ENCODE results near the gene EFNB3.

Gene EFNB3

DNA sequence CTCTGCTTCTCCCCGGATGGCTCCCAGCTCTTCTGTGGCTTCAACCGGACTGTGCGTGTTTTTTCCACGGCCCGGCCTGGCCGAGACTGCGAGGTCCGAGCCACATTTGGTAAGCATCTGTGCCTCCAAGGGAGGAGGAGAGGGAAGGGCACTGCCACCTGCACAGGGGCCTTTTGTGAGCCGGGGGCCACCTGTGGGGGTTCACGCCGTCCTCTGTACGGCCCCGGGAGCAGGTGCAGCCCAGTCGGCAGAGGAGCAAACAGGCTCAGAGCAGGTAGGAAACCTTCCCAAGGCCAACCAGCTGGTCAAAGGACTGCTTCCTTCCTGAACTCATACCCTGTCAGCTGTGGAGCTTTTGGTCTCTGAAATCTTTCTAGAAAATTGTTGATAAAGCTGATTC, 3.3 kb upstream of the EFNB3 start:
- no peak for DNase-seq

DNA sequence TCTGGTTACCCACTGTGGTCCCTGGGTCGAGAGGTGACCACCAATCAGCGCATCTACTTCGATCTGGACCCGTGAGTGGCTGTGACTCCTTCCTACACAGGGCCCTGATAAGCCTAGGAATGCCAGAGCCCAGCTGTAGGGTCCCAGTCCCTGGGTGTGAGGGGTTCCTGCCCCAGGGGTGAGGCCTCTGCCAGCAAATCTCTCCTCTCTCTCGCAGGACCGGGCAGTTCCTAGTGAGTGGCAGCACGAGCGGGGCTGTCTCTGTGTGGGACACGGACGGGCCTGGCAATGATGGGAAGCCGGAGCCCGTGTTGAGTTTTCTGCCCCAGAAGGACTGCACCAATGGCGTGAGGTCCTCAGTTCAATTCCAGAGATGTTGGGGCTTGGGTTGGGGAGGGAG, 2.2 kb upstream of the EFNB3 start:
- no peak for DNase-seq

DNA sequence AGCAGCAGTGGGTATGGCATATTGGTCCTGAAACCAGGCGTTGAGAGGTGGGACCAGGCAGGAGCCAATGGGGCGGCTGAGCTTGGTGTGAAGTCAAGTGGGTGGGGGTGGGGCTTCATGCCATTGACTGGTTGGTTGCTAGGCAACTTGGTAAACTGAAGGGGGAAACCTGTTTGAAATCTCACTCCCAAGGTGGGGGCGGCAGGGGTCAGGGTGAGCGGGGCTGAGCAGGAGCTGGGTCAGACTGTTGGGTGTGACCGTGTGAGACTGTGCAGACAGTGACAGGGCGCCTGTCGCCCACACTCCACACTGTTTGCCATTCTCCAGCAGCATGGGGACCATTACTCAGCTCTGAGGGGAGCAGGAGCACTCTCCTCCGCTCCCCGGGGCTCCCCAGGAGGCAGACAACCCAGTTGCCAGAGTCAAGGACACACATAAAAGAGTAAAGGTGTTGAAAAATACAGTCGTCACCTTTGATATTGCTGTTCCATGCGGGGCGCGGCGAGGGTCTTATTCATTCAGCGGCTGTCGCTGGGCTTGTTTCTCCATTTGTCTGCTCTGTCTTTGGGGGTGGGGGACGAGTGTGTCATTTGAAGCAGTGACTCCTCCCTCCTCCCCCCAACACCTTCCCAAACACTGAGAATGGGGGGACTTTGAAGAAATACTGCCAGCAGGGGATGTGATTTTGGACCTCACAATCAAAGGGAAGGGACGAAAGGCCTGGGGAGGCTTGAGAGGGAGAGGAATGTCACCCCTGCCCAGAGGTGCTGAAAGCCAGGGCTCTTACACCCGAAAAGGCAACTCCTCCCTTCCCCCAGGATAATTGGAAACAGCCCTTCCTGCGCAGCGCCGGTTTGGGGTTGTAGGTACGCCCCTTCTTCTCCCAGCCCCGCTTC, 1.2 kb upstream of the EFNB3 start:
- DNase-seq = no peak

DNA sequence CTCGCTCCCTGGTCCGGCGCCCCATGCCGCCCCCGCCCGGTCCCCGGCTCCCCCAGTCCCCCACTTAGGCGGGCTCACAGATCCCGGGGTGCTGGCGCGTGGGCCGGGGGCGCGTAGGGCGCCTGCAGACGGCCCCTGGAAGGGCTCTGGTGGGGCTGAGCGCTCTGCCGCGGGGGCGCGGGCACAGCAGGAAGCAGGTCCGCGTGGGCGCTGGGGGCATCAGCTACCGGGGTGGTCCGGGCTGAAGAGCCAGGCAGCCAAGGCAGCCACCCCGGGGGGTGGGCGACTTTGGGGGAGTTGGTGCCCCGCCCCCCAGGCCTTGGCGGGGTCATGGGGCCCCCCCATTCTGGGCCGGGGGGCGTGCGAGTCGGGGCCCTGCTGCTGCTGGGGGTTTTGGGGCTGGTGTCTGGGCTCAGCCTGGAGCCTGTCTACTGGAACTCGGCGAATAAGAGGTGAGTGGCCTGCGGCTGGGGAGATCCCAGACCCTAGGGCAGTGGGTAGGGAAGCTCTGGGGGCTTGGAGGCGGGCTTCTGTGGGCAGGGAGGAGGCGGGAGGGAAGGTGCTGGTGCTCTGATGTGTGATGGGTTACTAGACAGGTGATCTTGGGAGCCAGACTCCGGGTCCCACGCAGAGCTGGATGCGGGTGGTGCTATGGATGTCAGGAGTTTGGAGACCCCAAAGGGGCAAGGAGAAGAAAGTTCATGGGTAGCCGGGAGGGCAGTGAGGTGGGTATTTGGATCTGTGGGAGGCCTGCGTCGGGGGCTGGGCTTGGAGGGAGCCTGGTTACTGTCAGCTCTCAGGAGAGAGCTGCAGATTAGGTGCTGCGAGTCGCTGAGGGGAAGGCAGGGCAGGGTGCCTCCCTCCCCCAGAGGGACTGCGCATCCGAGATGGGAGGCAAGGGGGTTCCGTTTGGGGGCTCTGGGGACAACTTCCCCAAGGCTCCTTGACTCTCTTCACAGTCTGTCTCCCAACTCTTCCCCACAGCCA, 560 bp downstream of the EFNB3 start:
- no peak for DNase-seq

DNA sequence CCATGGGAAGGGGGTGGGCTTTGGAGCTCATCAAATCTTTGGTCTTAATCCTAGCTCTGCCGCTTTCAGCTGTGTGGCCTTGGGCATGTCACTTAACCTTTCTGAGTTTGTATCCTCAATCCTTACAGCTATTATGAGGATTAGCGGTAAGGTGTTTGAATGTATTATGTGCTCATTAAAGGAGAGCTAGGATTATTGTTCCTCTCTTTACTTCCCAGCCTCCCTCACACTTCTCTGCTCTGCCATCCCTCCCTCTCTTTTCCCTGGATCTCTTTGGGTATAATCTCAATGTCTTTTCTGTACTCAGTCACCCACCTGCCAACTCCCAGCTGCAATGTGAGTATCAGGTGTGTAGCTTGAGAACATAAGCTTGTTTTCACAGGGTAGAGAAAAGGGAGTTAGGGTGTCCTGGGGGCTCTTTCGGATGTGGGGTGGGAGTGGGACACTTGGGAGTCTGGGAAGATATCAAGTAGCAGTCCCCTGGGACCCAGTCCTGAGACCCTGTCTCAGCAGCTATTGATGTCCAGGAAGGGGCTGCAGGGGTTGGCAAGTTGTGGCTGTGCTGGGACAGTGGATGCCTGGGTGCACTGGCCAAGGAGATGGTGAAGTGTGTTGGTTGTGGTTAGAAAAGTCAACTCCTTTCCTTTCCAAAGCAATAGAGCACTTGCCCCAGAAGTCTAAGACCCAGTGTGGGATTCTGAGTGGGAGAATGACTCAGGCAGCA, 1.8 kb downstream of the EFNB3 start:
- no peak for DNase-seq

DNA sequence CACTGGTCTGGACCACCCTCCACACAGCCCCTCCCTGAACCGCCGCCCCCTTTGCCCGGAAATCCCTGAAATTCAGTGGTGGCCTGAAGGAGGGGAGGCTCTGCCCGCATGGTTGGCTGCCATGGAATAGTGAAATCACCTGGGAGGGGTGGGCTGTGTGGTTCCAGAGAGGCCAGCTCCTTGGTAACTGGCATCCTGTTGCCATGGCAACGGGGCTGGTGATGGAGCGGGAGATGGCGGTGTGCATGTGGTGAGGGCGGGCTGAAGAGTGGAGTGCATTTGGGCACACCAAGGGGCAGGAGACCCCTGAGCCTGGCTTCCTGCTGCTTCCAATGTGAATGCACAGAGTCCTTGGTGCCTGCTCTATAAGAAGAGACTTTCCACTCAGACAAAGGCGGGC, 2.4 kb downstream of the EFNB3 start:
- DNase-seq = no peak

DNA sequence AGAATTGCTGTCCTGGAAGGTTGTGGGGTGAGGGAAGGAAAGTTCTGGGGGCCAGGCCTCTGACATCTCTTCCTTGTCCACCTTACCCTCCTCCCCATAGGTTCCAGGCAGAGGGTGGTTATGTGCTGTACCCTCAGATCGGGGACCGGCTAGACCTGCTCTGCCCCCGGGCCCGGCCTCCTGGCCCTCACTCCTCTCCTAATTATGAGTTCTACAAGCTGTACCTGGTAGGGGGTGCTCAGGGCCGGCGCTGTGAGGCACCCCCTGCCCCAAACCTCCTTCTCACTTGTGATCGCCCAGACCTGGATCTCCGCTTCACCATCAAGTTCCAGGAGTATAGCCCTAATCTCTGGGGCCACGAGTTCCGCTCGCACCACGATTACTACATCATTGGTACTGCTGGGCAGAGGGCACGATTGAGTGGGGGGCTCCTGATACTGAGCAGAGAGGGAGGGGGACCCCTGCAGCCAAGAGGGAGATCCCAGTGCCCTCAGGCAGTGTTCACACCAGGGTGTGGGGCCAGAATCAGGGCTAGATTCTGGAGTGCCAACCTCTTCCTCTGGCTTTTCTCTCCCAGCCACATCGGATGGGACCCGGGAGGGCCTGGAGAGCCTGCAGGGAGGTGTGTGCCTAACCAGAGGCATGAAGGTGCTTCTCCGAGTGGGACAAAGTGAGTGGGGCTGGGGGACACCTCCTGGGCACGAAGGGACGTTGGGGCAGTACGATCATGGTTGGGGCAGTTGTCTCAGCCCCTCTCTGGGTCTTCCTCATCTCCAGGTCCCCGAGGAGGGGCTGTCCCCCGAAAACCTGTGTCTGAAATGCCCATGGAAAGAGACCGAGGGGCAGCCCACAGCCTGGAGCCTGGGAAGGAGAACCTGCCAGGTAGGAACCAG, 3.1 kb downstream of the EFNB3 start:
- DNase-seq = no peak

DNA sequence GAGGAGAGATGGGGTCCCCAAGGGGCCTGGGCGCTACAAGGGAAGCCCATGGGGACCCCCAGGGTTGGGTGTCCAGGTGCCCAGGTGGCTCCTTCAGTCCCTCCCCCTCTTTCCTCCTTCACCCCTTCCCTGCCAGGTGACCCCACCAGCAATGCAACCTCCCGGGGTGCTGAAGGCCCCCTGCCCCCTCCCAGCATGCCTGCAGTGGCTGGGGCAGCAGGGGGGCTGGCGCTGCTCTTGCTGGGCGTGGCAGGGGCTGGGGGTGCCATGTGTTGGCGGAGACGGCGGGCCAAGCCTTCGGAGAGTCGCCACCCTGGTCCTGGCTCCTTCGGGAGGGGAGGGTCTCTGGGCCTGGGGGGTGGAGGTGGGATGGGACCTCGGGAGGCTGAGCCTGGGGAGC, 4.0 kb downstream of the EFNB3 start:
- no peak for DNase-seq

DNA sequence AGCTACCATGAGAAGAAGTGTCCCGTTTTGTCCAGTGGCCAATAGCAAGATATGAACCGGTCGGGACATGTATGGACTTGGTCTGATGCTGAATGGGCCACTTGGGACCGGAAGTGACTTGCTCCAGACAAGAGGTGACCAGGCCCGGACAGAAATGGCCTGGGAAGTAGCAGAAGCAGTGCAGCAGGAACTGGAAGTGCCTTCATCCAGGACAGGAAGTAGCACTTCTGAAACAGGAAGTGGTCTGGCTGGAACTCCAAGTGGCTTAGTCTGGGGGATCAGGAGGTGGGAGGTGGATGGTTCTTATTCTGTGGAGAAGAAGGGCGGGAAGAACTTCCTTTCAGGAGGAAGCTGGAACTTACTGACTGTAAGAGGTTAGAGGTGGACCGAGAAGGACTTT, 5.3 kb downstream of the EFNB3 start:
- no peak for DNase-seq

DNA sequence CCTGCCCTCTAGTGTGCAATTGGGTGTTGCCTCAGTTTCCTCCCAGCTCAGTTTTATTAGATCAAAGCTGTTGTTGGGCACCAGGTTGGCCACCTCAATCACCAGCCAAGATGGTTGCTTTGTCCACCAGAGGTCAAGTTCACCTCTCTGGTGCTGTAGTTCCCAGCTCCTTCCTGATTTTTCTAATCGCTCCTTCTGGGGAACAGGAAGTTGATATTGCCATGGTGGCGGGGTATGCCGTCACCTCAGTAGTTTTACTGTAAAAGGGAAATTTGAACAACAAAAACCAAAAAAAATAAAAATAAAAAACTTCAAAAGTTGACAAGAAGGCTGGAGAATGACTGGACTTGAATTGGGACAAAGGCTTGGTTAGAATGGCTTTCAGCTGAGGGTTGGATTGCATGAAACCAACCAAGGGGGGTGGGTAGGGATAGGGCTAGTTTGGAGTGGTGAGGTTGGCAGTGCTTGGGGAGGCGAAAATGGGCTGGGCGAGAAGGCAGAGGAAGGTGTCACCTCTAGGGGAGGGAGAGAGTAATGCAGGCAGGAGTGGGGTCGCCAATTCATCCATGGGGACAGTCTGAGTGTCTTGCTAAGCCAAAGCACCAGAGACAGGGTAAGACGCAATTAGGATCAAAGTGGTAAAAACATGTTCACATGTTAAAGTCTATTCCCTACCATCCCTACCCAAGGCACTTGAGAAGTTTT, 6.2 kb downstream of the EFNB3 start:
- DNase-seq = no peak

DNA sequence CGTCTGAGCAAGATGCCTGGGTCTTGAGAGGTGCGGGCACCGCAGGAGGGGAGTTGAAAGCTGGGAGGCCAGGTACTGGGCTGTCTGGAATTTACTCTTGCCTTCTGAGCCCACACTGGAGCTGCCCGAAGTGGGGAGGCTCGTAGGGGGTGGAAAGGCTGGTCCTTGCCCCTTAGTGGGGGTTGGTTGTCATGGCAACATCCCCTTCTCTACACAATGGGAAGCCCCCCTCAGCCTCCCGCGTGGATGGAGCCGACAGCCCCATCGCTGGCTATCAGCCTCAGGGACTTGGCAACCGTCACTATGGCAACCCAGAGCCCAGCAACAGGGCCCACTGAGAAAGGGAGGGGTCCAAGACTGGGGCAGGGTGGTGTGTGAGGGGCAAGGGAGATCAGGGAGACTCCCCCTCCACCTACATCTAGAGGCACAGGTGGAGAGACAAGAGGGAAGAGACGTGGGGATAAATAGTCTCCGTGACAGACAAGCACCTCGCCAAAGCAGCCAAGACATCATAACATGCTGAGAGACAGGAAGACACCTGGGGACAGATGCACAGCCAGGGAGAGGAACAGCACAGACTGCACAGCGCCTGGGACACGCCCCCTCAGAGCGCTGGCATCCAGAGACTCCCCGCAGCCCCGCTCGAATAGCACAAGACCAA, 7.2 kb downstream of the EFNB3 start:
- DNase-seq = no peak

DNA sequence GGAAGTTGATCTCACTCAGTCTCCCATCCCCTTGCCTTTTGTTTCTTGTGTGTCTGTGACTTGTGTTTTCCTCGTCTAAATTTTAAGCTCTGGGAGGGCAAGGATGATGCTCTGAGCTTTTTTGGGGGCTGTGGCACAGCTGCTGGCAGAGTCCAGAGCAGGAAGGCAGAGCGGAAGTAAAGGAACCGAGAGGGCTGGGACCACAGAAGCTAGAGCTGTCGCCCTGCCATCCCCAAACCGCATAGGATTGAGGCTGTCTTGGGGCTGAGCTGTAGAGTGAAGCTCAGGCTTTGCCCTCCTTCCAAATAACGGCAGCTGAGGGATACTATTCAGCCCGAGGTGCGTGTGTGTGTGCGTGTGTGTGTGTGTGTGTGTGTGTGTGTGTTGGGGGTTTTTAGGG, 8.8 kb downstream of the EFNB3 start:
- DNase-seq = no peak

DNA sequence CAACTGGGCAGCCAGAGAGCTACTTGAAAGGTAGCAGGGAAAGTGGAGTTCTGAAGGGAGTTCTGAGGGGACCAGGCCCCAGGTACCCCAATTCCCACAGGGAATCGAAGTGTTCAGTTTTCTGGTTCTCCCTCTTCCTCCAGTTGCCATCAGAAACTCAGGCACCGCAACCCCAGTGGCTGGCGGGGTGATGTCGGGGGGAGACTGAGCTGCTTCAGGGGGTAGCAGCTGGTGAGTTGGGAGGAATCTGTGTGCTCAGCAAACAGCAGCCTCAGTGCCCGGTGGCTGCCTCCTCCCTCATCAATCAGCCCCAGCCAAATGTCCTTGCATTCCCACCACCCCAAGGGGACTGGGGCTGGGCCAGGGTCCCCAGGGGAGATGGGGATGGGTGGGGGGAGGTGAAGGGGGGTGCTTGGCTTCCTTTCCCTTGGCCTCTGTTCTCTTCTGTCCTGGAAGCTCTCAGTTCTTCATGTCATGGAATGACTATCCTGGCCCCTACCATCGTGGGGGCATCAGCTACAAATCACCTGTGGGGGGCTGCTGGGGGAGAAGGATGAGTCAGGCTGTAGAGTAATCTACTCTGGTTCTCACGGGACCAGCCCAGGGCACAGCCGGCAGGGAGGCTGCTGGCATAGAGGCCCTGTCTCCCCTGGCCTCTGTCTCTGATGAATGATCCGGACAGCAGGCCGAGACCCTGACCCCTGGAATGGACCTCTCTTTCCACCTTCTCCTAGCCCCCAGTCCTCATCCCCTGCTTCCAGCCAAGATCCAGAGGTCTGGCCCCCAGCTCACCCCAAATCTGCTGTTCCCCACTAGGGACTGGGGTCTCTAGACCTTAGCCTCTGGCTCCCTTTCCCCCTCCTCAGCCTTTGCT, 10.0 kb downstream of the EFNB3 start:
- DNase-seq = no peak

DNA sequence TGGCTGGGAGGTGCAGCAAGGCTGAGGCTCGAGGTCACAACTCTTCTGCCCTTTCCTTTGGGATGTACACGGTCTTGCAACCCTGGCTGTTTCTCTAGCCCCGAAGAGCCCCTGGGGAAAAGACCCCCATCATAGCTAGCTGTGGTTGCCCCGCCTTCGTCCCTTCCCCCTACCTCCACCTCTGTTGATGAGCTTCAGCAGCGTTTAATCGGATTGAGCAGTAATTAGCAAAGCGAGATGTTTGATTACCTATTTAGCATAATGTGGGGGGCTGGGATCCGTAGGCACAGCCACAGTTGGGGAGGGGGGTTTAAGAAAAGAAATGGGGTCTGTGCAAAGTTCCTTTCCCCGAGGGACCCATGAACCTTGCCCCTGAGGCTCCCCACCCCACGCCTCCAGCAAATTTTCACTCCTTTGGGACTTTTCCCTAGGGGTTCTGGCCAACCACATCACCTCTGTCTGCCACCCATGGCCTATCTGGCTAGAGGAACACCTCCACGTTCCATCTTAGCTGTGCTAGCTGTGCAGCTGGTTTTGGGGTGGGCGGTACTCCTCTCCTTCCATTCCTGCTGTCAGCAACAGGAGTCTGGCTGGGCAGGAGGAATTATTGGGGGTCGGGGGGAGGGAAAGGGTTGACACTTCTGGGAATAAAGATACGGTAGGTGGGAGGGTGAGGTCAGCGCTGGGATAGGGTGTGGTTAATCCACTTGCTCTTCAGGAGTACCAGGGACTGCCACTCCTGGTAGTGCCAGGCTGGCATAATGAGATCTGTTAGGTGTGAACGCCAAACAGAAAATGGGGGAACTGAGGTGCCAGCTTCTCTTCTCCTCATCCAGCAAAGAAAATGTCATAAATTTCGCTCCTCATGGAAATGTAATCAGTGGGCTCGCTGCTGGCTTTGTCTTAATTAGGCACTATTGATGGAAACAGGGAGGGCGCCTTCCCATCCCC, 11.2 kb downstream of the EFNB3 start:
- DNase-seq = no peak

DNA sequence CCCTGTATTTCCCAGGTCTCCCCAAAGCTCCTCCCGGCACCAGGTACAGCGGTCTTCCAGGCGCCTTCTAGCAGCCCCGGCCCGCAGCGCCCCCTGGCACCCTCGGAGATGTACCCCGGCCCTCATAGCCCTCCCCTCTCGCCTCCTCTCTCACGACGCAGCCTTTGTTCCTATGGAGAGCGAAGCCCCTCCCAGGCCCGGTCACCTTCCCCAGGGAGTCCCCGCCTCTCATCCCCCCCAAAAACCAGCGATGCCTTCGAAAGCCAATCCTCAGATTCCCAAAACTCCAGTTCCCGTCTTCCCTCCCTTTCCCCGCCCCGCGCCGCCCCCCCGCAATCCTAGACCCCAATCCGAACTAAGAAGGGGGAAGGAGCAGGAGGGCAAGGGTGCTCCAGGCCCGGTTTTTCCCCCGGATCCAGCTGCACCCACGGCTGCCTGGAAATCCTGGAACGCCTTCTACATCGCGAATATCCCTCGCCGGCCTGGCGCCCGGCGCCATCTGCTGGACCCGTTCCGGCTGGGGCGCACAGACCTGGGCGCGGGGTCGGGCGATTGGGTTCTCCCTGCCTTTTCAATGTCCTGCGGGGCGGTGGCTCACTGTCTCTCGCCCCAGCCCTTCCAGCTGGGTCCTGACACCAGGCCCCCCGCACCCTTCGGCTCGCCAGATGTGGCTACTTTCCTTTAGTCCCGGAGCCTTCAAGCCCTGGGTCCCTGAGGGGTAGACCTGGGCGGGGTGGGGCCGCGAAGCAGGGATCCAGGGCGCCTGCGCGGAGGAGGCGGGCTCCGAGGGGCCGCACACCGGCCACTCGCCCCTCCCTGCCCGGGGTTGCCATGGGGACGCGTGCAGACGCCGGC, 12.1 kb downstream of the EFNB3 start, which contains the start of gene DNAH2:
Gene DNAH2 (plus strand): TSS at position 844 of the 855 bp plus-strand sequence. CDS start 1,991 bp downstream, outside the sequence.
- DNase-seq = no peak

DNA sequence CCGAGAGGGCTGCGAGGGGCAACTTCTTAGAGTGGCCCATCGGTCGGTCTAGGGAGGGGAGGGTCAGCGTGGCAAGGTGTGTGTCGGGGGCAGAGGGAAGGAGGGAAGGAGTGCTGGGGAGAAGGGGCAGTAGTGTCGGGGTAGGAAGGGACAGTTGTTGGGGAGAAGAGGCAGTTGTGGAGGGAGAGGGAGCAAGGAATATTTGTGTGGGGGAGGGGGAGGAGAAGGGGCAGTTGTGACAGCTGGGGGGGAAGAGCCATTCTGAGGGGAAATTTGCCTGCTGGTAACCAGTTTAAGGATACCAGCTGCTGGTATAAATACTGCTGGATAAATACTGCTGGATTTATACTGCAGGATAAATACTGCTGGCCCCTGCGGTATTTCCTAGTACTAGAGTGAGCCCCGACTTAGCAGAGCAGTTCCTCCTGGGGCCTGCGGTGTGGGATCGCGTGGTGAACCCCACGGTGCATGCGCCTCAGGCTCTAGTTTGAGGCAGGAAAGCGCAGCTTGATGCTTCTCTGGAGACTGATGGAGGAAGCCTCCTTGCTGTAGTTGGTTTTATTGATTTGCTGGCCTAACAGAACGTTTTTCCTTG, 12.9 kb downstream of the EFNB3 start:
- DNase-seq = no peak

DNA sequence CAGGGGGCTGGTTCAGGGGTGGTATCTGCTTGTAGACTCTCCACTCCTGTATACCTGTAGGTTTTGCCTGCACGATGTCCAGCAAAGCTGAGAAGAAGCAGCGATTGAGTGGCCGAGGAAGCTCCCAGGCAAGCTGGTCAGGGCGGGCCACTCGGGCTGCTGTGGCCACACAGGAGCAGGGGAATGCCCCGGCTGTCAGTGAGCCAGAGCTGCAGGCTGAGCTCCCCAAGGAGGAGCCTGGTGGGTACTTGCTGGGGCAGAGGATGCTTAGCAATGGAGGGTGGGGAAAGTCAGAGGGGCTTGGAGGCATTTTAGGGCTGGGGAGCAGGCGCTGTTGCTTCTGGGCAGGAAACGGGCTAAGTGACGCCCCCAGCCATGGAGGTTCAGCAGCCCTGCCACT, 14.7 kb downstream of the EFNB3 start:
- no peak for DNase-seq
